Stimulated activated CD4-positive, alpha-beta T cell treated with anti-CD3 and anti-CD28 coated beads, Interleukin-2, amount 100 ng/mL, for 24 hours (primary cell): ENCODE data around the gene BEGAIN.
A peak's percentile ranks its signal among the peaks of the same experiment; 100 is the strongest.

Source experiments
- DNase-seq, 2 donors: peaks; one replicate each; pipeline ENCODE4 v3.0.0-alpha.2; 2020

BEGAIN gene

GRCh38 chr14:100566586-100566985, 20.6 kb downstream of the BEGAIN start:
- DNase-seq: no peak

GRCh38 chr14:100566119-100566518, 21.1 kb downstream of the BEGAIN start:
- no peak for DNase-seq

GRCh38 chr14:100565650-100566049, 21.6 kb downstream of the BEGAIN start:
- no peak for DNase-seq

- DNase-seq: no peak
Measured at GRCh38 chr14:100564512-100564911, 22.7 kb downstream of the BEGAIN start.

GRCh38 chr14:100562751-100563150, 24.5 kb downstream of the BEGAIN start:
- no peak for DNase-seq

- no peak for DNase-seq
Measured at GRCh38 chr14:100561005-100561404, 26.2 kb downstream of the BEGAIN start.

GRCh38 chr14:100560471-100560870, 26.7 kb downstream of the BEGAIN start:
- DNase-seq: no peak

- no peak for DNase-seq
Measured at GRCh38 chr14:100559455-100559854, 27.8 kb downstream of the BEGAIN start.

- DNase-seq: no peak
Measured at GRCh38 chr14:100558966-100559365, 28.3 kb downstream of the BEGAIN start.

- no peak for DNase-seq
Measured at GRCh38 chr14:100558226-100558625, 29.0 kb downstream of the BEGAIN start.

- DNase-seq: no peak
Measured at GRCh38 chr14:100557658-100558057, 29.6 kb downstream of the BEGAIN start.

- no peak for DNase-seq
Measured at GRCh38 chr14:100556936-100557505, 30.2 kb downstream of the BEGAIN start.

- no peak for DNase-seq
Measured at GRCh38 chr14:100556140-100556475, 31.1 kb downstream of the BEGAIN start.

GRCh38 chr14:100555436-100556139, 31.6 kb downstream of the BEGAIN start:
- DNase-seq: no peak

- DNase-seq: no peak
Measured at GRCh38 chr14:100554696-100555320, 32.4 kb downstream of the BEGAIN start.

GRCh38 chr14:100554082-100554677, 33.0 kb downstream of the BEGAIN start:
- peak in 1 of 2 donors; percentile 27 for DNase-seq

GRCh38 chr14:100553471-100553870, 33.7 kb downstream of the BEGAIN start:
- DNase-seq: no peak

GRCh38 chr14:100552524-100553125, 34.6 kb downstream of the BEGAIN start:
- no peak for DNase-seq

- DNase-seq: no peak
Measured at GRCh38 chr14:100551056-100551455, 36.2 kb downstream of the BEGAIN start.

GRCh38 chr14:100549834-100550625, 37.2 kb downstream of the BEGAIN start:
- DNase-seq: no peak

GRCh38 chr14:100548939-100549338, 38.3 kb downstream of the BEGAIN start:
- no peak for DNase-seq

- no peak for DNase-seq
Measured at GRCh38 chr14:100548295-100548655, 38.9 kb downstream of the BEGAIN start.
